GM21825 (cell line): Measurements from ENCODE around the gene GALNT6.
A peak's percentile ranks its signal among the peaks of the same experiment; 100 is the strongest.
"Not testable (repeated sequence)": the region's sequence is repeated elsewhere in the genome, so short reads cannot be mapped to it uniquely, and the experiment has no call there.

Experiments used
- ATAC-seq: cut with Tn5 transposase; IDR thresholded peaks from one replicate; pipeline ENCODE4 v1.9.1; 2021; ENCODE audit warnings: mild to moderate bottlenecking, moderate library complexity; ENCODE audit not compliant: unreplicated experiment

Gene GALNT6

DNA sequence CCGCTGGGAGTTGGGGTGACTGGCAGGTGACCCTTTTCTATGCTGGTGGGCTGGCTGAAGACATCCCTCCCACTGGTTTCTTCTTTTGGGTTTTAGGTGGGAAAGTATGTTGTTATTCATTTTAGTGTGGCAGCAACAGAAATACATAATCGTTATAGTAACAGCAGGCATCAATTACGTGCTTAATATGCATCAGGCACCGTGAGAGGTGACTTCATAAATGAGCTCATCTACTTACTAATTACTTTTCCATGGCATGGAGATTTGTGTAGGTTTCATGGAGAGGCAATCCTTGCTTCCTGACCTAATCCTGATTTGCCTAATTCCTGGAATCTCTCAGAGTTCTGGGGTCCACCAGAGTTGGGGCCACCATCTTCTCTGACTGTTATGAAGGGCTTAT, 31.4 kb downstream of the GALNT6 start:
- no peak for ATAC-seq

DNA sequence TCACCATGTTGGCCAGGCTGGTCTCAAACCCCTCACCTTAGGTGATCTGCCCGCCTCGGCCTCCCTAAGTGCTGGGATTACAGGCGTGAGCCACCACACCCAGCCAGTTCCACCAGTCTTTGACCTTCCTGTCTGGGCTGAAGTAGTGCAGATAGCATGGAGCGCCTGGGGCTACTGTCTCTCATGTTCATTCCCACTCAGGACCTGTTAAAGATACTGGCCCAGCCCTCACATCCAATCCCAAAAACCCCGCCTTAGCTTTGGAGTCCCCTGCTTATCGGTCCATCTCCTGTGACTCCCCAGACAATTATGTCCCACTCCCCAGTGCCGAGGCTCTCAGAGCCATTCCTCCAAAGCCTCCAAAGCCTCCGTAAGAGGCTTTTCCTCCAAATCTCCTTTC, 32.7 kb downstream of the GALNT6 start:
- no peak for ATAC-seq

DNA sequence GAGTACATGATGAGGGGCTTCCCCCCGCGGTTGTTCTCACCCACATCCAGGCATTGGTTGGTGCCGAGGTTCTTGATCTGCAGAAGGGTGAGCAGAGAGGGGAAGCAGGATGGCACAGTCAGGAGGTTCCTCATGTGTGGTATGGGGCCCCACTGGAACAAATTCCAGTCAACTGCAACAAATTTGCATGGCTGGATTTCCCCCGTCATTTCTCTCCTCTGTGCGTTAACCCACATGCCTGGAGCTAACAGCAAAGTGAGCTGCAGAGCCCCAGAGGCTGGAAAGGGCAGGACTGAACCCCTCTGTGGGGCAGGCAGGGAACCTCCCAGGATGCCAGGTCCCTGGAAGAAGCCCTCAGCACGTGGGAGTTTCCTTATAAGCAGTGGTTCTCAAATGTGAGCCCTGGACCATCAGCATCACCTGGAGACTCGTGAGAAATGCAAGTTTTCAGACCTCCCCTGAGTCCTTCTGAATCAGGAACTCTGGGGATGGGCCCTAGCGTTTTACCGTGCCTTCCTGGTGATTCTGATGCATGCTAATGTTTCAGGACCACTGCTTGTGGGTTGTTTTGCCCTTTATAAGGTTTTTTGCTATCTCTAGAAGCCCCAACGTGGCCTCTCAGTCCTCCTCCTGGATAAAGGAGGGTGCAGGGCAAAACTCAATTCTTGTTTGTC, 33.7 kb downstream of the GALNT6 start:
- peak; percentile 56 for ATAC-seq

DNA sequence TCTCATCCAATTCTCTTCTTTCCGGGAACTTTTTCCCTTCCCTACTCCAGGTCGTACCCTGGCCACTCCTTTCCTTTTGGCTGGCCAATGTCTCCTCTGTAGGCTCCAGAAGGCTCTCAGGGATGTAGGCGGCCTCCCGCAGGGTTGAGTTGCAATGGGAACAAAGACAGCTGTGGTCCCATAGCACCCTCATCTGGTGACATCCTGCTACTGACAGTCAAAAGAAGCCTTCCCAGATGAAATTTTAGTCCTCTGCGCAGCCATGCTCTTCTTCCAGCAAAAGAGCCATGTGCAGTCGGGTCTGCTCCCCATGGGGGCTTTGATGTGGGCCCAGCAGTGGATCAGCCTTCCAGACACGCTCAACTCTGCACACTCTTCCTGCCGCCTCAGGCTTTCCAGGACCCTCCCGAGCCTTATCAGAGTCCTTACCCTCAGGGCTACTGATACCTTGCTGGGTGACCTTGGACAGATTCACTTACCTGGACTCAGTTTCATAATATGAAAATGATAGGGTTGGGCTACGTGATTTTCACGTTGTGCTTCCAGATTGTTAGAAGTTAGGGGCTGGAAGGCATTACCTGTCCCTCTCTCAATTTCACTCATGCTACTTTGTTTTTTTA, 39.2 kb downstream of the GALNT6 start:
- ATAC-seq: no peak

DNA sequence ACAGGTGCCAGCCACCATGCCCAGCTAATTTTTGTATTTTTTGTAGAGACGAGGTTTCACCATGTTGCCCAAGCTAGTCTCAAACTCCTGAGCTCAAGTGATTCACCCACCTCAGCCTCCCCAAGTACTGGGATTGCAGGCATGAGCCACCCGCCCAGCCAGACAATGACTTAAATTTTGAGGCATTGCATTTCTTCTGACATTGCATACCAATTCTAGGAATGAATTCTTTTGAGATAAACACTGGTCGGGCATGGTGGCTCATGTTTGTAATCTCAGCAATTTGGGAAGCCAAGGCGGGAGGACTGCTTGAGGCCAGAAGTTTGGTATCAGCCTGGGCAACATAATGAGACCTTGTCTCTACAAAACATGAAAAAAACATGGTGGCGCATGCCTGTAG, 42.2 kb downstream of the GALNT6 start:
- ATAC-seq: no peak

DNA sequence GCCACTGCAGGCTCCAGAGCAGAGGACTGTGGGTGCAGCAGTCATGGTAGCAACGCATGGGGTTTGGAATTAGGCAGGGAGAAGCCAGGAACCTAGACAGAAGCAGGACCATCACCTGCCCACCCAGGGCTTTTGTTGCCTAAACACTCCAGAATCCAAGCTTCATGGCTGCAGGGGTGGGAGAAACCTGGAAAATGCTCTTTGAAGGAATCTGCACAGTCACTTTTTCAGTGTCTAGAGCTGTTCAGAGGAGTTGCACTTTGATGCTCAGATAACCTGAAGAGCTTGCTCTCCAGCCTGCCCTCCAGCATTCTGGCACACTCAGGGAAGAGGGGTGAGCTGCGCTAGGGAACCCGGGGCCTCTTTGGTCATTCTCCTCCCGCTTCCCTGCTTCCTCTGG, 43.1 kb downstream of the GALNT6 start:
- ATAC-seq: no peak

DNA sequence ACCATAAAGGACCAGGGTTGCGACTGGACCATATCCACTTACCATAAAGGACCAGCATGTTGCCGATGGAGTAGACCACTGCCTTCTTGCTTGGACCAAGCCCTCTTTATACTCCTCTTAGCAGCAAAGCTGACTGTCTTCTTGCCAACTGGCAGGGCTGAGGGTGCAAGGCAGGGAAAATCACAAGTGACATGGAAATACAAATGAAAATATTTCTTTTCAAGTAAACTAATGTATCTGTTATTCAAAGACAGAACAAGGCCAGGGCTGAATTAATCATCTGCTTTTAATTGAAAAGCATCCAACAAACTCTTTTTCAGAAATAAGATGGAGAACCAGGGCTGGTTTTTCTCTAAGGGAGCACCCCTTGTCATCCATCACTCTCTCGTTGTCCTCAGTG, 44.6 kb downstream of the GALNT6 start, which contains the start of gene CELA1:
Gene CELA1, minus strand, starts transcription at position 99 of the 400 bp plus-strand sequence. Its CDS starts 41 bp downstream, at position 58.
- ATAC-seq: no peak

DNA sequence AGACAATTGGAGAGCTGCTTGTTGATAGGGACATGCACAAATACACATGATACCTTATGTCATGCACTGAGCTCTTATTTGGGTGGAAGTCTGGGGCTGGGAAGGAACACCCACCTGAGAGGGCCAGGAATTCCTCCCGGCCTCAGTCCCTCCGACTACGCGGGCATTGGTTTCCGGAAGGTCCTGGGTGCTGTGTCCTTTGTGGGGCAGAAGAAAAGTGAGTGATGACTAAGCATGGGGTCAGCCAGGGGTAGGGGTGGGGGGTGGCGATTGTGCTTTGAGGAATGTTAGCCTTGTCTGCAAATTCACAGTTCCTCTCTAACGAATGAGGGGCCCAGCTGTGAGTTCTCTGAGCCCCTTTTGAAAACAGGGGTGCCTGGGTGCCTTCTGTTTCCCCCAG, 45.5 kb downstream of the GALNT6 start:
- ATAC-seq: no peak

DNA sequence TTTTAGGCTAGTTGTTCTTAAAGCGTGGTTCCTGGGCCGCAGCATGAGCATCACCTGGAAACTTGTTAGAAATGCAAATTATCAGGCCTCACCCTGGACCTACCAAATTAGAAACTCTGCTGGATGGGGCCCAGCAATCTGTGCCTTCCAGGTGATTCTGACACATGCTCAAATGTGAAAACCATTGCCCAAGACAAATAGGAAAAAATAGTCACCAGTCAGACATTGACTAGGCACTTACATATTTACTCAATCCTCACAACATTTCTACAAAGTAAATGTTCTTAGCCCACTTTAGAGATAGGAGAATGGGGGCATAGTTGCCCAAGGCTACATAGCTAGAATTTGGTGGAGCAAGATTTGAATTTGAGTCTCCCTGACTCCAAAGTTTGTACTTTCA, 48.0 kb downstream of the GALNT6 start:
- ATAC-seq: no peak

DNA sequence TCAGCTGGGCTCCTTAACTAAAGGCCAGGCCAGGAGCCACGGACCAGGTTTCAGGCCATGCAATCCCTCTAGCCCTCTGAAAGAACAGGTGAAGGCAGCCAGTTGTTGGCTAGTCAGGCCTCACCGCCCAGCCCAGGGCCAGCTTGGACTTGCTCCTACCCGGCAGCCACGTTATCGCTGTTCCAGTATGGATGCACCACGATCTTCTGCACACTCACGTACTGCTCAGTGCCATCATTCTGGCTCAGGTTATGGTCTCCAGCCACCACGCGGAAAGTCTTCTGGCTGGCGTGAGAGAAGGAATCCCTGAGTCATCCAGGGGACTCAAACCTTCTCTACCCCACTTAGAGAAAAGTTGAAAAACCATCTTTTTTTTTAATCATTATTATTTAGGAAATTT, 48.8 kb downstream of the GALNT6 start:
- ATAC-seq: no peak

DNA sequence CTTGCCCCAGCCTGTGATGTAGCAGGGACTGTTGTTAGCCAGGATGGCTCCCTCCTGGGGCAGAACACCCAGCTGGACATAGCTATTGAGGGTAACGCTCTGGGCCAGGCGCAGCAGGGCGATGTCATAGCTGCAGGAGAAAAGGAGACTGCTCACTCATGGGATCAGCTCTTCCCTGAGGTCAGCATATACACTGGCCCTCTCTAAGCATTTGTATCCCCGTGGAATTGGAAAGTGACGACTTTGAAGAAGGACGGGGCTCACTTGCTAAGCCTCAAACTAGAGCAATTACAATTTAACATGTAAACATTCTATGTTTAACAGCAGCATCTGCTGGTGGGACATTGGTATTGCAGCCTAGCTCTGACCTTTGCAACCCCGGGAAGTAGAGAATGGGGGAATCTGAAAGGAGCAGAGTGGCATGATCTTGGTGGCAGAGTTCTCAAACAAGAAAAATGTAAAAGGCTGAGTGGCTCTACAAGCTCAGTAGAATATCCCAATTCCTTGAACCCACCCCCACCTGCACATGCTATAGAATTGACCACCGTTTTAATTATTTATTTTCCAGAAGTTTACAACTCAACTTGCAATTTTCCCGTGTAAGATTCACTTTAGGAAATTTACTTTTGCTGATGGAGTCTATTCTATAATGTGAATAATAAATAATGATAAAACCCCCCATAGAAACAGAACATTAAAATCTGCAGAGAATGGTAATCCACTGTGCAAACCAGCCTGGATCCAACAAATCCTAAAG, 49.8 kb downstream of the GALNT6 start:
- ATAC-seq: peak; percentile 52

DNA sequence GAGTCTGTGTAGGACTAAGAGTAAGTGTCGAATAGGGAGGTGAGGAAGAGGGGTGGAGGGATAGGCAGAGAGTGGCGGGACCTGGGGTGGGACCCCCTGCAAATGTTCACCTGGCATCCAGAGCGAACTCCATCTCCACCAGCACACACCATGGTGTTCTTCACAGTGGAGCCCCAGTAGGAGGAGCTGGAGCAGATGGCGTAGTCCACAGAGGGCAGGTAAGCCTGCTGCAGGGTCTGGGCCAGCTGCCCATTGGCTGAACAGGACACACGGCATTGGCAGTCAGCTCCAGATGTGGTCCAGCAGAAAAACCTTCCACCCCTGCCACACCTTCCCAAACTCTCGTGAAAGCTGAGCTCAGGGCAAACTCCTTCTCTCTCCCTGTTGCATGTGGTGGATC, 51.5 kb downstream of the GALNT6 start:
- no peak for ATAC-seq

DNA sequence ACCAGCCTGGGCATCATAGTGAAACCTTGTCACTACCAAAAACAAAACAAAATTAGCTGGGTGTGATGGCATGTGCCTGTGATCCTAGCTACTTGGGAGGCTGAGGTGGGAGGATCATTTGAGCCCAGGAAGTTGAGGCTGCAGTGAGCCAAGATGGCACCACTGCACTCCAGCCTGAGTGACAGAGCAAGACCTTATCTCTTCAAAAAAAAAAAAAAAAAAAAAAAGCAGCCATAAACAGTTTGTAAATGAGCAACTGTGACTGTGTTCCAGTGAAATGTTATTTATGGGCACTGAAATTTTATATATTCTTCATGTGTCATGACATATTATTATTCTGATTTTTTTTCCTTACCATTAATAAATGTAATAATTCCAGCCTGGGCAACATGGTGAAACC, 53.9 kb downstream of the GALNT6 start:
- ATAC-seq: not testable (repeated sequence)

DNA sequence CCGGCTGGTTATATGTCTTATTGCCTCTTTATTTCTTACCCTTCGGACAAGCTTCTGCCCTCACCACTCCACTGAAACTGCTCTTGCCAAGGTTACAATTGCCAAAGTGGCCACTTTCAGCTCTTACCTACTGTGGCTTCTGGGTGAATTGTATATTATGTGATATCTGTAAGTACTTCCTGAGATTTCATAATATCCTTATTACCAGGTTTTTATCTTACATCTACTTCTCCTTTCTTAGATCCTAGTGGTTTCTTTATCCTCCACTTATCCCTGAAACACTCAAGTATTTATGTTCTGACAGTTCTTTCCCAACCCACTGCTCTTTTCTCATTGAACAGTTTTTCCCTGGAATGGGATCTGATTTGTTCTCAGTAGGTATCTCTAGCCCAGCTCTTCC, 55.3 kb downstream of the GALNT6 start:
- no peak for ATAC-seq

DNA sequence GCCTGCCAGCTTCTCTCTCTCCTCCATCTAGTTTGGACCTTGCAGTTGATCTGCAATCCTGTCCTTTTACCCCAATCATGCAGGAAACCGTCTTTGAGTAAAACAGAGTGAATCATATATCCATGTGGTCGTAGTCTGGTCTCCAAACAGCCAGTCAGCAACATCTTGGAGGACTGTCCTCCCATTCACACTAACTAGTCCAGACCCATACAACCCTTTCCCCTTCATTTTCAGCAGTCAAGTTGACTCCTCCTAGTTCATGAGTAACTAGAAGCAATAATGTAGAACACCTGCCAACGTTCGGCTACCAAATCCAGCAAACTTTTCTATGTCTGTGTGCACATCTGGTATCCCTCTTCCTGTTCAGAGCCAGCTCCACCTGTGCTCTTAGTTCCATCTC, 56.4 kb downstream of the GALNT6 start:
- no peak for ATAC-seq

DNA sequence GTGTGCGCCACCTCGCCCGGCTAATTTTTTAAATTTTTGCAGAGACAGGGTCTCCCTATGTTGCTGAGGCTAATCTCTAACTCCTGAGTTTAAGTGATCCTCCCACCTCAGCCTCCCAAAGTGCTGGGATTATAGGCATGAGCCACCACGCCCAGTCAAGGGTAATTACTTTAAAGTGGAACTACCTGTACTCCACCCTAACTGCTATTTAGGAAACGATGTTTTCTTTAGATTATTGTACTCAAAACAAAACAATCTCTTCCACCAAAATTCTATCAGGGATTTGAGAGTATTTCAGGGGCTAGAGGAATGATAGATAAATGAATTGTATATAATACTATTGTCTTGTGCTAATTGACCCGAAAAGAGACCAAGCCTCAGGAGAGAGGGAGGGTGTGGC, 57.7 kb downstream of the GALNT6 start:
- ATAC-seq: no peak

DNA sequence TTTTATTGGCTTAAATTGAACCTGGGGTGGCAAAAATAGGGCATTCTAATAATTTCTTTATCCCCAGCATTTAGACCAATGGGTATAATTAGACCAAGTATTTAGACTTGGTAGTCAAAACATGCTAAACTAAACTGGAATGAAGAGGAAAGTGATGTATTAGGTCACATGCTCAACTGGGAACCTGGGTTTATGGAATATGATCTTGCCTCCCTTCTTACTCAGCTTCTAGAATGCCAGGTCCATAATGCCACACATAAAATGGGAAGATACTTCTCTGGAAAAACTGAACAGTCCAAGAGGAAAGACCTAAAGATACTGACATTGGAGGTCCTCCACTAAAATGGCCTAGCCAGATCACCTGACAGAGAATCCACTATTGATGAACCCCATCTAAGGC, 61.0 kb downstream of the GALNT6 start:
- ATAC-seq: no peak

DNA sequence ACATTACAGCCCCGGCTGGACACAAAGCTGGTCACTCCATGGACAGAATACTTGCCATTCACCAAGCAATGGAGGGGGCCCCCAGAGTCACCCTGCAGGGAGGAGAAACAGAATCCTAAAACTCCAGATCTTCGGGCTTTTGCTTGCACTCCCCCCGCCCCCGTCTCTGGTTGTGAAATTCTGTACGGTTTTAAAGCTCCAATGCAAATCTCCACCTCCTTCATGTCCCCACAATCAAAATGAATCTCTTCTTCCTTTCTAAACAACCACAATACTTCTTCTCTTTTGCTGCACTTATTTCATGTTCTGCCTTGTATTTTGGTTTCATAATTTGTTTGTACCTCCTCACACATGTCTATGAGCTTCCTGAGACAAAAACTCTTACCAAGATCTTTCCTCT, 61.5 kb downstream of the GALNT6 start:
- no peak for ATAC-seq

DNA sequence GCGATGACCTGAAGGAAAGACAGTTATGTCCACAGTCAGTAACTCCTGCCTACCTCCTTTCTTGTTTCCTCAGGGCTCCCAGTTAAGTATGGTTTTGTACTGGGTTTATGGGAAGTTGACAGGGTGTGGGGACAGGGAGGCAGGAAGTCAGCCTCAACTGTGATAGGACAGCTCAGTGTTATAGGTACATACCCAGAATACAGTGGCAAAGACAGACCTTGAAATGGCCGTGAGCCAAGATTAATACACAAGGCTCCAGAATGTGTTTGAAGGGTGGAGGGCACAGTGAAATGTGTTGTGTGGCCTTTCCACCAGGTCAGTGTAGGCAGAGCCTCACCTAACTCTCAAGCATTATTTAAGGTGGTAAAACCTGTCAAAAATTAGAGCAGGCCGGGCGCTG, 62.6 kb downstream of the GALNT6 start:
- ATAC-seq: no peak

DNA sequence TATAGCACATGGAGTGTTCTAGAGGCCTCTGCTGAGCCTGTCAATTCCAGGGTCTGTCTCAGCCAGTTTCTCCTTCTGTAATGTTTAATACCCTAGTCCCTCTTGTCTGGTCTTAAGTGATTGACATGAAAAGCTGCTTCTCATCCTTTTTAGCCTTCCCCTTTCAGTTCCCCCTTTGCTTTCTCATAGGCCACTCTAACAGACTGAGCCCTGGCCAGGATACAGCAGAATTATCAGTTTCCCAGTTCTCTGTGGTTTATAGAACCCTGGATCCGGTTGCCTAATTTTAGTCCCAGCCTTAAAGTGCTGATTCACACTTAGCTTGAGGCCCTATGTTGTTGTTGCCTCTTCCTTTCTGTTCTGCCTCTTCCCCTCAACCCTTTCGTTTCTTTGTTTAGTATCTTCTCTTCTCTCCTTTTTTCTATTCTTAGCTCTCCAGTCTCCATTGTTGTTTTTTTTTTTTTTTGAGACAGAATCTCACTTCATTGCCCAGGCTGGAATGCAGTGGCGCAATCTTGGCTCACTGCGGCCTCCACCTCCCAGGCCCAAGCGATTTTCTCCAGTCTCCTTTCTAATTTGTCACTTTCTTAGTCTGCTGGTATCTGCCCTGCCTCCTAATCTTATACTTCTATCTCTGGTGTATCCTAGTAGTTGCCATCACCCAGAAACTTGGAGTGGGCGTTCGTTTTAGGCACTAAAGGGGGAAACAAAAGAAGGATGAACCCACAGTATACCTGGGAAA, 64.3 kb downstream of the GALNT6 start:
- ATAC-seq: peak; percentile 58

DNA sequence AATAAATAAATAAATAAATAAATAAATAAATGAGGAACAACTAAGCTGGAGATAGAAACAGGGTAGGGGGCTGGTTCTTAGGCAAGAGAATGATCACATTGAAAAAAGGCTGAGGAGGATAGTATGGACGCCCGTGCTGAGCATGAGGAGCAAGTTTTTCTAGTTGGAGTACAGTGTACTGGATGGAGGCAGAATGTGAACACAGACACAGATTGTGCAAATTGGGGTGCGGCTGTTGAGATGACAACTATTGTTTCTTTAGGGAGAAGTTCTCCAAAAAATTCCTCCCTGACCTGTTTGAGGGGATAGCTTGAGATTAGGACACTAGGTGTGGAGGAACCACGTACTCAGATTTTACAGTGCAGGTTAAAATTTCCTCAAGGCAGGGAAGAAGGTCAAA, 66.3 kb downstream of the GALNT6 start:
- ATAC-seq: no peak
